ENCODE measurements around the gene CTXND1. TPM values are rescaled to one million over a fixed set of nuclear protein-coding genes. Genes with fewer than 3 reads are reported as not detected.

Gene CTXND1
- total RNA-seq, 1 experiment from 2014 or later = not detected

DNA sequence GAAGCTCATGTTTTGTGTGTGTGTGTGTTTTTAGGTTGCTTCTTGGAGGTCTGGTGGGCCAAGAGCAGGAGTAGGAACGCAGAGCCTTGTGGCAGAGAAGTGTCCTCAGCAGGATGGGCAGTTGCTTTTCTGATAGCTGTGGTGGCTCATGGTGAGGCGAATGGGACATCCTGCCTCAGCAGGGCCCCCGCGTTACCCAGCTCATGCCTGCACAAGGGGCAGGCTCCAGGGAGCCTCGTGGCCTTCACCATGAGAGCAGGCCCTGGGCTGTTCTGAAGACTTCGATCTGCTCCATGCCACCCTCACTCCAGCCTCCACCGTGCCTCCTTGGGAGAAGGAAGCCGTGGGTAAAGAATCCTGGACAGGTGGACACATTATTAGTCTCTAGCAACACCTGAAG, 33.4 kb upstream of the CTXND1 start:
- no peak overlapping the region for H2AK5ac ChIP-seq (ENCODE audit: insufficient read length, low read length)
- no peak overlapping the region for H3K23ac ChIP-seq (ENCODE audit: insufficient read length, low read depth, low read length)
- H2BK15ac ChIP-seq (ENCODE audit: low read depth, low read length) = no peak overlapping the region
- no peak overlapping the region for H2BK20ac ChIP-seq (ENCODE audit: low read depth, low read length, poor library complexity, severe bottlenecking)
- no peak overlapping the region for H3K4ac ChIP-seq (ENCODE audit: low read depth, low read length)
- no peaks in the 10 kb centered on the region for H3K79me1 ChIP-seq (ENCODE audit: insufficient read depth, low read depth, low read length, poor library complexity, severe bottlenecking)
- no peaks in the 10 kb centered on the region for H3K9me3 ChIP-seq (ENCODE audit: control insufficient read depth, low read depth, low read length)
- no peak overlapping the region for H4K91ac ChIP-seq (ENCODE audit: insufficient read length, low read depth, low read length)
- no peaks in the 10 kb centered on the region for H4K20me1 ChIP-seq (ENCODE audit: control insufficient read depth, insufficient read depth, insufficient read length)
- TF ChIP-seq, protein P1, sequence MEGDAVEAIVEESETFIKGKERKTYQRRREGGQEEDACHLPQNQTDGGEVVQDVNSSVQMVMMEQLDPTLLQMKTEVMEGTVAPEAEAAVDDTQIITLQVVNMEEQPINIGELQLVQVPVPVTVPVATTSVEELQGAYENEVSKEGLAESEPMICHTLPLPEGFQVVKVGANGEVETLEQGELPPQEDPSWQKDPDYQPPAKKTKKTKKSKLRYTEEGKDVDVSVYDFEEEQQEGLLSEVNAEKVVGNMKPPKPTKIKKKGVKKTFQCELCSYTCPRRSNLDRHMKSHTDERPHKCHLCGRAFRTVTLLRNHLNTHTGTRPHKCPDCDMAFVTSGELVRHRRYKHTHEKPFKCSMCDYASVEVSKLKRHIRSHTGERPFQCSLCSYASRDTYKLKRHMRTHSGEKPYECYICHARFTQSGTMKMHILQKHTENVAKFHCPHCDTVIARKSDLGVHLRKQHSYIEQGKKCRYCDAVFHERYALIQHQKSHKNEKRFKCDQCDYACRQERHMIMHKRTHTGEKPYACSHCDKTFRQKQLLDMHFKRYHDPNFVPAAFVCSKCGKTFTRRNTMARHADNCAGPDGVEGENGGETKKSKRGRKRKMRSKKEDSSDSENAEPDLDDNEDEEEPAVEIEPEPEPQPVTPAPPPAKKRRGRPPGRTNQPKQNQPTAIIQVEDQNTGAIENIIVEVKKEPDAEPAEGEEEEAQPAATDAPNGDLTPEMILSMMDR (conservative IDR thresholded peaks at IDR 0.05) = no peak
- no peak overlapping the region for H3T11ph ChIP-seq (ENCODE audit: low read length)
- H3K27ac ChIP-seq (ENCODE audit: insufficient read length, low read depth, low read length) = no peak overlapping the region
- H3K27me3 ChIP-seq (ENCODE audit: insufficient read depth, low read length) = no peaks in the 10 kb centered on the region
- H3K23me2 ChIP-seq (ENCODE audit: insufficient read length, low read depth, low read length, poor library complexity, severe bottlenecking) = no peaks in the 10 kb centered on the region
- WGBS (ENCODE audit: extremely low coverage, insufficient read length, low lambda C conversion rate) = no CpG with 5 or more reads among the region's 8 CpGs
- no peak overlapping the region for H3K4me2 ChIP-seq (ENCODE audit: insufficient read depth, insufficient read length, low read length)
- no peak overlapping the region for H2BK12ac ChIP-seq (ENCODE audit: insufficient read length, low read depth, low read length)
- Mint-ChIP-seq H3K9me3 (no peaks in the 10 kb centered on the region), H3K27ac (no peak overlapping the region), H3K4me3 (no peak overlapping the region), H3K4me1 (peaks cover 12 to 17% of the 10 kb centered on the region in 2 experiments), H3K27me3 (ENCODE audit: low read depth) (no peaks in the 10 kb centered on the region), H3K36me3 (ENCODE audit: insufficient read depth in 1 of 3, low read depth in 3 of 3) (no peaks in the 10 kb centered on the region)
- H4K5ac ChIP-seq (ENCODE audit: insufficient read length, low read depth, low read length) = no peak overlapping the region
- no peak for DNase-seq
- no peak overlapping the region for H2BK5ac ChIP-seq (ENCODE audit: insufficient read length, low read length)
- no peak overlapping the region for H4K8ac ChIP-seq (replicated peaks; ENCODE audit: insufficient read length, low read depth, low read length)
- H3K4me1 ChIP-seq (ENCODE audit: insufficient read depth, low read length) = peaks cover 4% of the 10 kb centered on the region; the same call in 1 of the 2 replicates
- H2AFZ ChIP-seq (ENCODE audit: low read length) = no peak overlapping the region
- no peak overlapping the region for H3K9ac ChIP-seq (ENCODE audit: extremely low read depth, insufficient read length, low read length)
- H3K79me2 ChIP-seq (ENCODE audit: insufficient read depth, low read length) = no peaks in the 10 kb centered on the region
- H2BK120ac ChIP-seq (ENCODE audit: low read depth, low read length, poor library complexity, severe bottlenecking) = no peak overlapping the region
- H3K18ac ChIP-seq (ENCODE audit: insufficient read length, low read depth, low read length) = no peak overlapping the region
- no peak overlapping the region for H3K14ac ChIP-seq (ENCODE audit: insufficient read depth, low read length)
- no peak overlapping the region for H3K56ac ChIP-seq (ENCODE audit: insufficient read length, low read depth, low read length)
